ENCODE results near the gene NOL4L. TPM values are rescaled to one million over a fixed set of nuclear protein-coding genes. Genes with fewer than 3 reads are reported as not detected.

NOL4L gene
- total RNA-seq, 1 donor from 2014 or later, result 37.7 TPM

- Mint-ChIP-seq H3K27ac (ENCODE audit: unreplicated experiment) (peak overlapping the region; percentile 41), H3K4me3 (ENCODE audit: unreplicated experiment) (no peak overlapping the region), H3K4me1 (ENCODE audit: low read depth) (peaks cover 43% of the 10 kb centered on the region), H3K27me3 (ENCODE audit: low read depth) (no peaks in the 10 kb centered on the region), H3K9me3 (ENCODE audit: low read depth) (no peaks in the 10 kb centered on the region), H3K36me3 (ENCODE audit: low read depth) (peaks cover 2% of the 10 kb centered on the region)
- no peak for TF ChIP-seq CTCF (IDR thresholded peaks at IDR 0.05)
- DNase-seq (ENCODE audit: low spot score), result no peak
Measured at GRCh38 chr20:32461836-32462600, 123.1 kb downstream of the NOL4L start.

DNA sequence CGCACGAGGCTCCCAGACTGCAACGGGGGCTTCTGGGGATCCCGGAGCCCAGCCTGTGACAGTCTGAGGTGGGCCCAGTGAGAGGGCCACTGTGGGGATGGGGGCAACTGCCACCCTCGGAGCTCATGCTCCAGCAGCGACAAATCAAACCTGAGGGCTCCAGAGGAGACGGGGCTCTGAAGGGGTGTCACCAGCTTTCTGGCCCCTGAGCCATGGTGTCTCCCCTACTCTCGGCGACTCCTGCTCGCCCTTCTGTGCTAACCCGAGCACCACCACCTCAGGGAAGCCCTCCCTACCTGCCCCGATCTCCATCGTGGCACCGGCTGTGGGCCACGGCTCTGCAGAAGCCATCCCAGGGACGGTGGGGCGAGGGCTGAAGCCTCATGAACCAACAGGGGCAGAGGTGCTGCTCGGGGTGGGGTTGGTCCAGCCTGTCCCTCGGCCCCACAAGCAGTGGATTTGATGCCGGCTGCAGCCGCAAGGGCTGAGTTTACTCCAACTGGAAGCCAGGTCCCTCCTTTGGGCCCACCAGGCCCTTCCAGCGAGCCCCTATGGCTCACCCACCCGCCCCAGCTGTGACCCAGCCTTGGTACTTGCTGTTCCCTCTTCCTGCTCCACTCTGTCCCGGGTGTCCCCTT, 124.3 kb downstream of the NOL4L start:
- no peak for TF ChIP-seq CTCF (IDR thresholded peaks at IDR 0.05)
- no peak overlapping the region for H3K4me3 Mint-ChIP-seq (ENCODE audit: unreplicated experiment)
- no peaks in the 10 kb centered on the region for H3K9me3 Mint-ChIP-seq (ENCODE audit: low read depth)
- no peaks in the 10 kb centered on the region for H3K27me3 Mint-ChIP-seq (ENCODE audit: low read depth)
- peaks cover 2% of the 10 kb centered on the region for H3K36me3 Mint-ChIP-seq (ENCODE audit: low read depth)
- peaks cover 34% of the 10 kb centered on the region for H3K4me1 Mint-ChIP-seq (ENCODE audit: low read depth)
- no peak overlapping the region for H3K27ac Mint-ChIP-seq (ENCODE audit: unreplicated experiment)
- DNase-seq (ENCODE audit: low spot score), result no peak

GRCh38 chr20:32460231-32460630, 124.9 kb downstream of the NOL4L start:
- H3K9me3 Mint-ChIP-seq (ENCODE audit: low read depth), result no peaks in the 10 kb centered on the region

DNA sequence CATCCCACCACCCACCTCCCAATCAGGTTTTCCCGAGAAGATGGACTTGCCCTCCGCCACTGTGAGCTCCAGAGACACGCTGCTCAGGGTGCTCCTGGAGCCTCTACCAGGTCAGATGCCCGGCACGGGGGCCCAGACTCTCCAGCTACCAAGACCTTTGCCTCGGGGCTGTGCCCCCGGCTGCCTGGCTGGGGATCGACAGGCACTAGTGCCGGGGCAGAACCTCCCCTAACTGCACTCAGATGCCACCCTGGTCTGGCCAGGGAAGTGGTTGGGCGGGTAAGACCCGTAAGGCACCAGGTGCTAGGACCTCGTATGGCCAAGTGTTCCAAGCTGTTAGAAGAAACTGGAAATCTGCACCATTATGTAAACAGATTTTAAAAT, 126.3 kb downstream of the NOL4L start:
- H3K27me3 Mint-ChIP-seq (ENCODE audit: low read depth), result no peaks in the 10 kb centered on the region
- peaks cover 4% of the 10 kb centered on the region for H3K36me3 Mint-ChIP-seq (ENCODE audit: low read depth)
- no peaks in the 10 kb centered on the region for H3K9me3 Mint-ChIP-seq (ENCODE audit: low read depth)
- no peak overlapping the region for H3K27ac Mint-ChIP-seq (ENCODE audit: unreplicated experiment)
- H3K4me3 Mint-ChIP-seq (ENCODE audit: unreplicated experiment), result no peak overlapping the region
- no peak for DNase-seq (ENCODE audit: low spot score)
- peaks cover 19% of the 10 kb centered on the region for H3K4me1 Mint-ChIP-seq (ENCODE audit: low read depth)
- TF ChIP-seq CTCF (IDR thresholded peaks at IDR 0.05), result no peak

More at GRCh38 chr20:32460231-32460630, 124.9 kb downstream of the NOL4L start:
- H3K27me3 Mint-ChIP-seq (ENCODE audit: low read depth), result no peaks in the 10 kb centered on the region
- peak overlapping the region; percentile 54 for H3K27ac Mint-ChIP-seq (ENCODE audit: unreplicated experiment)
- H3K36me3 Mint-ChIP-seq (ENCODE audit: low read depth), result peaks cover 2% of the 10 kb centered on the region
- no peak for TF ChIP-seq CTCF (IDR thresholded peaks at IDR 0.05)
- peaks cover 28% of the 10 kb centered on the region for H3K4me1 Mint-ChIP-seq (ENCODE audit: low read depth)
- DNase-seq (ENCODE audit: low spot score), result no peak
- no peak overlapping the region for H3K4me3 Mint-ChIP-seq (ENCODE audit: unreplicated experiment)

- peaks cover 14% of the 10 kb centered on the region for H3K4me1 Mint-ChIP-seq (ENCODE audit: low read depth)
- no peaks in the 10 kb centered on the region for H3K9me3 Mint-ChIP-seq (ENCODE audit: low read depth)
- H3K27ac Mint-ChIP-seq (ENCODE audit: unreplicated experiment), result peak overlapping the region; percentile 73
- no peak for TF ChIP-seq CTCF (IDR thresholded peaks at IDR 0.05)
- H3K27me3 Mint-ChIP-seq (ENCODE audit: low read depth), result no peaks in the 10 kb centered on the region
- DNase-seq (ENCODE audit: low spot score), result no peak
- H3K4me3 Mint-ChIP-seq (ENCODE audit: unreplicated experiment), result peak overlapping the region; percentile 55
- peaks cover 7% of the 10 kb centered on the region for H3K36me3 Mint-ChIP-seq (ENCODE audit: low read depth)
Measured at GRCh38 chr20:32458061-32458836, 126.9 kb downstream of the NOL4L start.

Data from chondrocyte (in vitro differentiated cells).